HEK293 (cell line): ENCODE results near the gene KLHL17.

Source experiments
- CTCF ChIA-PET: fragments of 350-600 bp; formaldehyde crosslinking; extraction: SDS; loops from one replicate; lab custom pipeline; 2021; ENCODE audit warnings: antibody characterized with exemption; lab: Yijun Ruan, JAX
- POLR2A ChIA-PET: fragments of 300-600 bp; formaldehyde crosslinking; extraction: SDS; loops from one replicate; lab custom pipeline; 2020; ENCODE audit warnings: antibody characterized with exemption, inconsistent platforms; lab: Yijun Ruan, JAX
- H3K27ac ChIP-seq: fragments of 200-500 bp; sonication (Bioruptor generic); 2 replicates; pipeline ENCODE4 v1.5.1; 2014; ENCODE audit warnings: low read depth, low read length, control low read depth, inconsistent platforms; ENCODE audit errors: extremely low read depth
- H3K36me3 ChIP-seq, 2 experiments: fragments of 200-500 bp in 1 of 2; sonication (Bioruptor generic) in 1 of 2; 1 replicate in 1 of 2; 2 replicates in 1 of 2; pipeline ENCODE4 v1.5.1; 2014 to 2017; ENCODE audit warnings: inconsistent platforms in 2 of 2, low read length in 2 of 2; ENCODE audit not compliant: control insufficient read depth in 2 of 2, insufficient read depth in 1 of 2
- H3K4me1 ChIP-seq: fragments of 200-500 bp; sonication (Bioruptor generic); 2 replicates; pipeline ENCODE4 v1.5.1; 2014; ENCODE audit warnings: mild to moderate bottlenecking, low read length, inconsistent platforms; ENCODE audit not compliant: control insufficient read depth, insufficient read depth
- H3K4me3 ChIP-seq: 2 replicates; pipeline ENCODE4 v1.5.1; 2011; ENCODE audit warnings: low read depth, mild to moderate bottlenecking, control low read depth, low read length, moderate library complexity
- H3K9me3 ChIP-seq: fragments of 200-500 bp; sonication (Bioruptor generic); 2 replicates; pipeline ENCODE4 v1.5.1; 2014; ENCODE audit warnings: low read depth, low read length, inconsistent platforms; ENCODE audit not compliant: control insufficient read depth, insufficient read depth
- PRDM4 ChIP-seq: fragments of 450-650 bp; formaldehyde crosslinking; IDR thresholded peaks from 2 replicates; pipeline ENCODE4 v1.5.1; 2017; ENCODE audit warnings: missing biosample characterization, missing genetic modification characterization
- SP7 ChIP-seq: fragments of 450-650 bp; formaldehyde crosslinking; IDR thresholded peaks from 2 replicates; pipeline ENCODE4 v1.5.1; 2016; ENCODE audit warnings: missing biosample characterization, missing genetic modification characterization
- WT1 ChIP-seq: fragments of 450-650 bp; formaldehyde crosslinking; IDR thresholded peaks from 2 replicates; pipeline ENCODE4 v1.5.1; 2016; ENCODE audit warnings: missing biosample characterization, missing genetic modification characterization
- YY2 ChIP-seq: fragments of 450-650 bp; formaldehyde crosslinking; IDR thresholded peaks from 2 replicates; pipeline ENCODE4 v1.5.1; 2016; ENCODE audit warnings: missing biosample characterization, missing genetic modification characterization
- ZEB2 ChIP-seq: fragments of 450-650 bp; formaldehyde crosslinking; IDR thresholded peaks from 2 replicates; pipeline ENCODE4 v1.5.1; 2016; ENCODE audit warnings: missing biosample characterization, missing genetic modification characterization
- ZIC2 ChIP-seq: fragments of 450-650 bp; formaldehyde crosslinking; IDR thresholded peaks from 2 replicates; pipeline ENCODE4 v1.5.1; 2016; ENCODE audit warnings: missing biosample characterization, missing genetic modification characterization
- ZNF16 ChIP-seq: fragments of 450-650 bp; formaldehyde crosslinking; IDR thresholded peaks from 2 replicates; pipeline ENCODE4 v1.5.1; 2016; ENCODE audit warnings: low read depth, missing biosample characterization, missing genetic modification characterization
- ZNF18 ChIP-seq: fragments of 450-650 bp; formaldehyde crosslinking; IDR thresholded peaks from 2 replicates; pipeline ENCODE4 v1.5.1; 2016; ENCODE audit warnings: missing biosample characterization, missing genetic modification characterization
- ZNF530 ChIP-seq: fragments of 450-650 bp; formaldehyde crosslinking; IDR thresholded peaks from 2 replicates; pipeline ENCODE4 v1.5.1; 2016; ENCODE audit warnings: low read depth, missing biosample characterization, missing genetic modification characterization
- ZNF544 ChIP-seq: fragments of 450-650 bp; formaldehyde crosslinking; IDR thresholded peaks from 2 replicates; pipeline ENCODE4 v1.5.0; 2017; ENCODE audit warnings: missing biosample characterization, missing genetic modification characterization
- ZNF626 ChIP-seq: fragments of 450-650 bp; sonication (Bioruptor Pico); formaldehyde crosslinking; IDR thresholded peaks from 2 replicates; pipeline ENCODE4 v1.5.1; 2018; ENCODE audit warnings: missing biosample characterization, missing genetic modification characterization, inconsistent platforms
- ZNF785 ChIP-seq: fragments of 450-650 bp; formaldehyde crosslinking; IDR thresholded peaks from 2 replicates; pipeline ENCODE4 v1.5.1; 2016; ENCODE audit warnings: missing biosample characterization, missing genetic modification characterization
- ZSCAN5A ChIP-seq: fragments of 450-650 bp; formaldehyde crosslinking; IDR thresholded peaks from 2 replicates; pipeline ENCODE4 v1.5.1; 2016; ENCODE audit warnings: missing biosample characterization, missing genetic modification characterization
- TF ChIP-seq, protein P1 (sequence below): fragments of 450-650 bp; formaldehyde crosslinking; IDR thresholded peaks from 2 replicates; pipeline ENCODE4 v1.5.1; 2016; ENCODE audit warnings: missing biosample characterization, missing genetic modification characterization
- TF ChIP-seq, protein P2 (sequence below): fragments of 450-650 bp; formaldehyde crosslinking; IDR thresholded peaks from 2 replicates; pipeline ENCODE4 v1.5.1; 2016; ENCODE audit warnings: missing biosample characterization, missing genetic modification characterization

Gene KLHL17

DNA sequence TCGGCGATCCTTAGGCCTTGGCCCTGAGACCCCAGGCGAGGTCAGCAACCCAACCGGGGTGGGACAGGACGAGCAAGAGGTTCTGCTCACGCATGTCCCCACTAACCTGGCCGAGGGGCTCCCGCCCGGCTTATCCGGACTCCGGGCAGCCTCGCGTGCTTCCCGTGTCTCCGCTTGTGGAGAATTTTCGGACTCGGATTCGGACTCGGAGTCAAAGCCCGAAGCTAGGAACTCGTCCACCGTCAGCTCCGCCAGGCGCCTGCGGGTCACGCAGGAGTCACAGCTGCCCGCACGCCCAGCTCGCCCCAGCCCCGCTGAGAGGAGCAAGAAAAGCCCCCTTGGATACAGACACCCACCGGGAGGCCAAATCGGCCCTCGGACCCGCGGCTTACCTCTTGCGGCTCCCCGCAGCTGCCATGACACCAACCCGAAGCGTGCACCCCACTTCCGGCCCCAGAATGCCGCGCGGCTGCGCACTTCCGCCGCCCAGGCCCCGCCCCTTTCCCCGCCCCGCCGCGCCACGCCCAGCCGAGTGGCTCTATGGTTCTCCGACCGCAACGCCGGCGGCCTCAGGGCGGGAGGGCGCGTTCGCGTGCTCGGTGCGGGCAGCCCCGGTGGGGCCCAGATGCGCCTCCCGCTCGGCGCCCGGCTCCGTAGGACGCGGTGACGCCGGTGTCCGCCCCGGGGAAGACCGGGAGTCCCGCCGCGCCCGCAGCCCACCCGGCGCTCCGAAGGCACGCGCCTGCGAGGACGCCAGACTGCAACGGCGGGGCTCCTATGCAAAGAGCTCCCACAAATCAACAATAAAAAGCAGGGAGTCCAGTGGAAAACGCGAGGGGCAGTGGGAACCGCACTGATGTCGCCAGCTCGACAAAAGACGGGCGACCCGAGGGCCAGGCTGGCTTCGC is 1.3 kb upstream of the KLHL17 start, which contains the start of gene NOC2L (continued):
- TF ChIP-seq ZIC2: peak; percentile 51; the same call in 1 of the 2 replicates
- TF ChIP-seq ZNF785 (tag by site-specific recombination): no peak
- TF ChIP-seq SP7 (tag by site-specific recombination): peak; percentile 65; the same call in 1 of the 2 replicates
- 0 out of 2 replicates have a peak, but pooled peaks have one; percentile 15 for TF ChIP-seq WT1 (tag by site-specific recombination)
- no peak for TF ChIP-seq ZNF626 (tag by site-specific recombination)
- TF ChIP-seq ZSCAN5A (tag by site-specific recombination): 0 out of 2 replicates have a peak, but pooled peaks have one; percentile 26
- no peak for TF ChIP-seq ZNF544 (tag by site-specific recombination)
- peak; percentile 71; the same call in 1 of the 2 replicates for TF ChIP-seq ZEB2
- no peak for TF ChIP-seq ZNF530 (tag by site-specific recombination)
- TF ChIP-seq YY2 (tag by site-specific recombination): peak; percentile 68
- TF ChIP-seq PRDM4 (tag by site-specific recombination): no peak
- TF ChIP-seq, protein P1, sequence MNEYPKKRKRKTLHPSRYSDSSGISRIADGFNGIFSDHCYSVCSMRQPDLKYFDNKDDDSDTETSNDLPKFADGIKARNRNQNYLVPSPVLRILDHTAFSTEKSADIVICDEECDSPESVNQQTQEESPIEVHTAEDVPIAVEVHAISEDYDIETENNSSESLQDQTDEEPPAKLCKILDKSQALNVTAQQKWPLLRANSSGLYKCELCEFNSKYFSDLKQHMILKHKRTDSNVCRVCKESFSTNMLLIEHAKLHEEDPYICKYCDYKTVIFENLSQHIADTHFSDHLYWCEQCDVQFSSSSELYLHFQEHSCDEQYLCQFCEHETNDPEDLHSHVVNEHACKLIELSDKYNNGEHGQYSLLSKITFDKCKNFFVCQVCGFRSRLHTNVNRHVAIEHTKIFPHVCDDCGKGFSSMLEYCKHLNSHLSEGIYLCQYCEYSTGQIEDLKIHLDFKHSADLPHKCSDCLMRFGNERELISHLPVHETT (tag by site-specific recombination): 0 out of 2 replicates have a peak, but pooled peaks have one; percentile 32
- TF ChIP-seq ZNF16: no peak

DNA sequence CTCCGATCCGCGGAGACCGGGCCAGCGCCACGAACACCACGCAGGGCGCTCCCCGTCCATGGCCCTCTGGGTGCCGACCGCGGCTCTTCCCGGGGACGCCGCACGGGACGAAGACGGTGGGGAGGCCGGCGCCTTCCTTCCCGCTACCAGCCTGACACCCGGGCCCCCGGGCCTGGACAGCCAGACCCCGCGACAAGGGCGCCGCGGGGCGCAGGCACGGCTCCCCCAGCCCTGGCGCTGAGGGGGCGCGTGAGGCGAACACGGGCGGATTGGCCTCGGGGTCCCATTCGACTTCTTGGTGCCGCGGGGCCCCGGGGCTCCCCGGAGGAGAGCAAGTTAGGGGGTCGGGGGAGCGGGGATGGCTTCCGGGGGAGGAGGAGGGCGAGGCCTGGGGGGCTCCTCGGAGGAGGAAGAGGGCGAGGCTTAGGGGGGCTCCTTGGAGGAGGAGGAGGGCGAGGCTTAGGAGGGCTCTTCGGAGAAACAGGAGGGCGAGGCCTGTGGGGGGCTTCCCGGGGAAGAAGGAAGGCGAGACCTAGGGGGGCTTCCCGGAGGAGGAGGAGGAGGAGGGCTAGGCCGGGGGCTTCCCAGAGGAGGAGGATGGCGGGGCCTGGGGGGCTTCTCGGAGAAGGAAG is 537 bp upstream of the KLHL17 start:
- POLR2A ChIA-PET: interaction anchor here (1.4 kb wide), 1 partner anchor 18 kb away, joined by 4 read pairs; no protein-coding TSS in a partner anchor
- no peaks in the 10 kb centered on the region for H3K4me1 ChIP-seq
- H3K4me3 ChIP-seq: peak overlapping the region; percentile 57
- peaks cover 3 to 60% of the 10 kb centered on the region in 2 experiments; a peak in 2 of 3 replicates for H3K36me3 ChIP-seq
- CTCF ChIA-PET: interaction anchor here (0.6 kb wide), 2 partner anchors 16 to 182 kb away, joined by 3 read pairs; no protein-coding TSS in a partner anchor
- no peak for TF ChIP-seq ZNF18 (tag by site-specific recombination)
- TF ChIP-seq, protein P2, sequence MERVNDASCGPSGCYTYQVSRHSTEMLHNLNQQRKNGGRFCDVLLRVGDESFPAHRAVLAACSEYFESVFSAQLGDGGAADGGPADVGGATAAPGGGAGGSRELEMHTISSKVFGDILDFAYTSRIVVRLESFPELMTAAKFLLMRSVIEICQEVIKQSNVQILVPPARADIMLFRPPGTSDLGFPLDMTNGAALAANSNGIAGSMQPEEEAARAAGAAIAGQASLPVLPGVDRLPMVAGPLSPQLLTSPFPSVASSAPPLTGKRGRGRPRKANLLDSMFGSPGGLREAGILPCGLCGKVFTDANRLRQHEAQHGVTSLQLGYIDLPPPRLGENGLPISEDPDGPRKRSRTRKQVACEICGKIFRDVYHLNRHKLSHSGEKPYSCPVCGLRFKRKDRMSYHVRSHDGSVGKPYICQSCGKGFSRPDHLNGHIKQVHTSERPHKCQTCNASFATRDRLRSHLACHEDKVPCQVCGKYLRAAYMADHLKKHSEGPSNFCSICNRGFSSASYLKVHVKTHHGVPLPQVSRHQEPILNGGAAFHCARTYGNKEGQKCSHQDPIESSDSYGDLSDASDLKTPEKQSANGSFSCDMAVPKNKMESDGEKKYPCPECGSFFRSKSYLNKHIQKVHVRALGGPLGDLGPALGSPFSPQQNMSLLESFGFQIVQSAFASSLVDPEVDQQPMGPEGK (tag by site-specific recombination): peak; percentile 54; the same call in 1 of the 2 replicates
- no peak overlapping the region; the same call in 1 of the 2 replicates for H3K27ac ChIP-seq
- no peaks in the 10 kb centered on the region for H3K9me3 ChIP-seq
